Measurements from ENCODE around the gene CCL17.

The CCL17 gene

DNA sequence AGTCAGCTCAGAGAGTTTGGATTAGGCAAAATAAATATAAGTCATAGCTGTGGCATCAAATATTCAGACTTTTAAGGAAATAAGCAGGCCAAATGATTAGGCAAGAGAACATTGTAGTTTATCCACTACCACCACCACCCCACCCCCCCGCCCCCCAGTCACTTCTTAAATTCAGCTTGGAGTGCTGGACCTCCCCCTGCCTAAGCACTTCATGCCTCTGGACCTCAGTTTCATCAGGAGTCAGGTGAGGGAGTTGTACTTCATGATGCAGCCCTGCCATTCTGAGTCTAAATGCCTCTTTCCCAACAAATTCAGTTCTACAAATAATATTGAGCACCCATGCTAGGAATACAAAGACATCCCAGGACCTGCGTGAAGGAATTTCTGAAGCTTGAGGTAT, 60.0 kb downstream of the CCL17 start:
- no peak for DNase-seq (ENCODE audit: low read depth)
- H3K4me3 ChIP-seq (ENCODE audit: low read depth, low read length), result no peak overlapping the region
- TF ChIP-seq, protein P1, sequence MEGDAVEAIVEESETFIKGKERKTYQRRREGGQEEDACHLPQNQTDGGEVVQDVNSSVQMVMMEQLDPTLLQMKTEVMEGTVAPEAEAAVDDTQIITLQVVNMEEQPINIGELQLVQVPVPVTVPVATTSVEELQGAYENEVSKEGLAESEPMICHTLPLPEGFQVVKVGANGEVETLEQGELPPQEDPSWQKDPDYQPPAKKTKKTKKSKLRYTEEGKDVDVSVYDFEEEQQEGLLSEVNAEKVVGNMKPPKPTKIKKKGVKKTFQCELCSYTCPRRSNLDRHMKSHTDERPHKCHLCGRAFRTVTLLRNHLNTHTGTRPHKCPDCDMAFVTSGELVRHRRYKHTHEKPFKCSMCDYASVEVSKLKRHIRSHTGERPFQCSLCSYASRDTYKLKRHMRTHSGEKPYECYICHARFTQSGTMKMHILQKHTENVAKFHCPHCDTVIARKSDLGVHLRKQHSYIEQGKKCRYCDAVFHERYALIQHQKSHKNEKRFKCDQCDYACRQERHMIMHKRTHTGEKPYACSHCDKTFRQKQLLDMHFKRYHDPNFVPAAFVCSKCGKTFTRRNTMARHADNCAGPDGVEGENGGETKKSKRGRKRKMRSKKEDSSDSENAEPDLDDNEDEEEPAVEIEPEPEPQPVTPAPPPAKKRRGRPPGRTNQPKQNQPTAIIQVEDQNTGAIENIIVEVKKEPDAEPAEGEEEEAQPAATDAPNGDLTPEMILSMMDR (IDR thresholded peaks at IDR 0.05; ENCODE audit: insufficient read depth, low read depth, low read length, missing control alignments), result no peak
